Inferior parietal cortex (tissue), 1 donor: ENCODE data around the gene RNH1.

Experiments used
- DNase-seq: peaks from one replicate; pipeline ENCODE4 v3.0.0-alpha.2; 2016; ENCODE audit errors: extremely low spot score

RNH1 gene

GRCh38 chr11:499201-500076 is 7.6 kb downstream of the RNH1 start:
- DNase-seq, result no peak

GRCh38 chr11:498297-499181 is 8.5 kb downstream of the RNH1 start:
- no peak for DNase-seq

- no peak for DNase-seq
These were observed 9.3 kb downstream of the RNH1 start for GRCh38 chr11:497565-498296.

- no peak for DNase-seq
These were observed 10.0 kb downstream of the RNH1 start for GRCh38 chr11:496834-497564.

GRCh38 chr11:495537-495931 is 11.5 kb downstream of the RNH1 start:
- no peak for DNase-seq

- DNase-seq, result no peak
These were observed 12.1 kb downstream of the RNH1 start for GRCh38 chr11:494761-495536.

GRCh38 chr11:492427-493226 is 14.4 kb downstream of the RNH1 start:
- no peak for DNase-seq

- DNase-seq, result no peak
These were observed 15.7 kb downstream of the RNH1 start for GRCh38 chr11:491358-491757.

GRCh38 chr11:490930-491260 is 16.1 kb downstream of the RNH1 start:
- no peak for DNase-seq

- no peak for DNase-seq
These were observed 16.7 kb downstream of the RNH1 start for GRCh38 chr11:490186-490929.

- no peak for DNase-seq
These were observed 17.3 kb downstream of the RNH1 start for GRCh38 chr11:489610-490185.

GRCh38 chr11:488992-489391 is 18.1 kb downstream of the RNH1 start:
- DNase-seq, result no peak

GRCh38 chr11:488579-488978 is 18.5 kb downstream of the RNH1 start:
- no peak for DNase-seq

GRCh38 chr11:488062-488461 is 19.0 kb downstream of the RNH1 start:
- DNase-seq, result no peak

GRCh38 chr11:487571-488021 is 19.4 kb downstream of the RNH1 start:
- DNase-seq, result no peak

- no peak for DNase-seq
These were observed 20.9 kb downstream of the RNH1 start for GRCh38 chr11:486189-486588.

- no peak for DNase-seq
These were observed 22.4 kb downstream of the RNH1 start for GRCh38 chr11:484616-485015.

GRCh38 chr11:479311-479710 is 27.7 kb downstream of the RNH1 start:
- DNase-seq, result no peak
